ENCODE results near the gene PPM1A.

DNA sequence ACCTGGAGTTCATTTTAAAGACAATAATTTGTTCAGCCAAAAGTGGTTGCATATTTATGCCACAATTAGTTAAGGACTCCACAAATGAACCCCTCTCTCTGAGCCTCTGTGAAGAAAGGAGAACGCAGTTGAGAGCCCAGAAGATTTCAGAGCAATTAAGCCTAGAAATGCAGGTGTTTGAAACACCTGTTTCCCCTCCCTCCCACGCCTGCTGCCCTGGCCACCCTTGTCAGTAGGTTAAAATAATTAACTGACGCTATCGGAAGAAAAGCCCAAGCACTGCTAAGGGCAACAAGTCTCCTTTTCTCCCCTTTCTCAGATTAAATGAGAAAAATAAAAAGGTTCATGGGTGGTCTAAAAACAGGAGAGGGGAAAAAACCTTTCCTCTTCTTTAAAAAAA, 99.2 kb downstream of the PPM1A start:
- no peak for TF ChIP-seq CTCF (IDR thresholded peaks at IDR 0.05; ENCODE audit: insufficient read depth, low read length, poor library complexity, severe bottlenecking)
- no peak for TF ChIP-seq EZH2phosphoT487 (conservative IDR thresholded peaks at IDR 0.05; ENCODE audit: low read length)
